ENCODE data around the gene INPP5F. TPM values are rescaled to one million over a fixed set of nuclear protein-coding genes. Genes with fewer than 3 reads are reported as not detected.

Gene INPP5F
- total and polyA plus RNA-seq, 10 donors = 6.0 to 16.2 (median 10.9) TPM

- no peaks in the 10 kb centered on the region for H3K27me3 ChIP-seq (replicated peaks in 1 of 7)
- no peak for DNase-seq
- TF ChIP-seq POLR2AphosphoS5 (IDR thresholded peaks at IDR 0.05) (no peak), CTCF (IDR thresholded peaks at IDR 0.05 in 8 of 11, conservative IDR thresholded peaks at IDR 0.05 in 3 of 11) (no peak)
- H3K9me3 ChIP-seq = no peaks in the 10 kb centered on the region
- H3K27ac ChIP-seq = no peak overlapping the region
- H3K4me3 ChIP-seq = no peak overlapping the region
- intact Hi-C loops (cut with DNase I; ENCODE audit: low total_unique reads) = no loop called here
- H3K4me1 ChIP-seq = no peaks in the 10 kb centered on the region
- WGBS, 5 donors = 68 to 91% (median 88%) methylated on average over 6 of the region's 6 CpGs
- peaks cover 0 to 38% (median 15%) of the 10 kb centered on the region in 6 donors for H3K36me3 ChIP-seq
Observed at GRCh38 chr10:119801998-119802538, 76.2 kb downstream of the INPP5F start.

GRCh38 chr10:119803264-119803663, 77.4 kb downstream of the INPP5F start:
- 87 to 98% (median 97%) methylated on average over 1 of the region's 1 CpG for WGBS, 5 donors
- Histone ChIP-seq H3K36me3 (peaks cover 0 to 36% (median 12%) of the 10 kb centered on the region in 6 donors), H3K27ac (no peak overlapping the region), H3K4me1 (no peaks in the 10 kb centered on the region), H3K4me3 (no peak overlapping the region), H3K9me3 (no peaks in the 10 kb centered on the region), H3K27me3 (replicated peaks in 1 of 7) (no peaks in the 10 kb centered on the region)
- no peak for DNase-seq
- intact Hi-C loops (cut with DNase I; ENCODE audit: low total_unique reads) = no loop called here
- TF ChIP-seq CTCF (IDR thresholded peaks at IDR 0.05 in 8 of 11, conservative IDR thresholded peaks at IDR 0.05 in 3 of 11) (no peak), POLR2AphosphoS5 (IDR thresholded peaks at IDR 0.05) (no peak), POLR2A (IDR thresholded peaks at IDR 0.05) (no peak)

GRCh38 chr10:119805702-119806230, 79.9 kb downstream of the INPP5F start:
- Histone ChIP-seq H3K4me1 (no peaks in the 10 kb centered on the region), H3K27ac (no peak overlapping the region), H3K36me3 (peaks cover 0 to 38% (median 12%) of the 10 kb centered on the region in 6 donors), H3K4me3 (no peak overlapping the region), H3K27me3 (replicated peaks in 1 of 7) (no peaks in the 10 kb centered on the region), H3K9me3 (no peaks in the 10 kb centered on the region)
- intact Hi-C loops (cut with DNase I; ENCODE audit: low total_unique reads) = no loop called here
- no peak for DNase-seq
- TF ChIP-seq POLR2AphosphoS5 (IDR thresholded peaks at IDR 0.05) = no peak
- 49 to 63% (median 58%) methylated on average over 5 of the region's 5 CpGs for WGBS, 5 donors

GRCh38 chr10:119806334-119807130, 80.7 kb downstream of the INPP5F start:
- intact Hi-C loops (cut with DNase I; ENCODE audit: low total_unique reads) = no loop called here
- Histone ChIP-seq H3K9me3 (no peaks in the 10 kb centered on the region), H3K36me3 (peaks cover 0 to 43% (median 12%) of the 10 kb centered on the region in 6 donors), H3K4me3 (no peak overlapping the region), H3K27ac (no peak overlapping the region), H3K27me3 (replicated peaks in 1 of 7) (no peaks in the 10 kb centered on the region), H3K4me1 (no peaks in the 10 kb centered on the region)
- no peak for DNase-seq
- TF ChIP-seq POLR2AphosphoS5 (IDR thresholded peaks at IDR 0.05) = no peak
- no peak for TF ChIP-seq POLR2A (IDR thresholded peaks at IDR 0.05)
- TF ChIP-seq CTCF (IDR thresholded peaks at IDR 0.05 in 8 of 11, conservative IDR thresholded peaks at IDR 0.05 in 3 of 11) = no peak
- WGBS, 5 donors = 95 to 97% (median 95%) methylated on average over 11 of the region's 11 CpGs

Measured in spleen (tissue), 11 donors.